BJ (cell line): Measurements from ENCODE around the gene GRIK1. TPM values are rescaled to one million over a fixed set of nuclear protein-coding genes. Genes with fewer than 3 reads are reported as not detected.

ENCODE experiments used
- CTCF ChIA-PET: fragments of 350-600 bp; formaldehyde crosslinking; extraction: SDS; loops from one replicate; lab custom pipeline; 2021; ENCODE audit warnings: antibody characterized with exemption, inconsistent platforms; lab: Yijun Ruan, JAX
- POLR2A ChIA-PET: fragments of 300-600 bp; sonication (Branson Sonifier 250); formaldehyde crosslinking; extraction: SDS; loops from one replicate; lab custom pipeline; 2021; ENCODE audit warnings: antibody characterized with exemption; lab: Charles Lee
- DNase-seq: peaks from one replicate; pipeline ENCODE4 v3.0.0-alpha.2; 2011; ENCODE audit warnings: low read depth
- H3K27me3 ChIP-seq: 2 replicates; pipeline ENCODE4 v1.6.0; 2011; ENCODE audit warnings: low read length; ENCODE audit not compliant: control insufficient read depth, insufficient read depth
- H3K36me3 ChIP-seq: 2 replicates; pipeline ENCODE4 v1.5.1; 2011; ENCODE audit warnings: low read length; ENCODE audit not compliant: control insufficient read depth, insufficient read depth
- H3K4me3 ChIP-seq: 2 replicates; pipeline ENCODE4 v1.5.1; 2011; ENCODE audit warnings: low read depth, mild to moderate bottlenecking, control low read depth, low read length
- polyA plus RNA-seq: library from polyadenylated mRNA; depleted of rRNA; stranded (reverse); fragments of >200 nt; gene quantifications from 2 replicates; pipeline ENCODE4 v1.2.3, GENCODE V29; 2011
- TF ChIP-seq, protein P1 (sequence below): IDR thresholded peaks from 2 replicates; pipeline ENCODE4 v1.5.1; 2011; ENCODE audit warnings: low read depth, mild to moderate bottlenecking, control low read depth, inconsistent platforms, low read length, moderate library complexity; ENCODE audit not compliant: insufficient read depth

Gene GRIK1
- polyA plus RNA-seq, 1 experiment = 0.04 TPM

DNA sequence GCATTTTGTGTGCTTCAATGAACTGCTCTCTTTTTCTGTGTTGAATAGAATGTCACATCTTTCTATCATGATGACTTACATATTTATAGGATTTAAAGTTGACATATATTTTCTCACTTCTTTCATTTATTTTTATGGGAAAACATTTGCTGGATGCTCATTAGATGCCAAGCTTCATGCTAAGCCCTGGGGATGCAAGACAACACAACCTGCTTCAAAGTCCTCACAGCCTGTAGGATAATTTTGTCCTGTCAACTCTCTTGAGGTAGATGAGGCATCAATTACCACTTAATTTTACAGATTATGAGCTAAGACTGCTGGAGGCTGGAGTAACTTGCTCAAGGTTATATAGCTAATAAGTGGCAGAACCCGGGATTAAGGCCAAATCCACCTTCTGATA, 264.3 kb downstream of the GRIK1 start:
- TF ChIP-seq, protein P1, sequence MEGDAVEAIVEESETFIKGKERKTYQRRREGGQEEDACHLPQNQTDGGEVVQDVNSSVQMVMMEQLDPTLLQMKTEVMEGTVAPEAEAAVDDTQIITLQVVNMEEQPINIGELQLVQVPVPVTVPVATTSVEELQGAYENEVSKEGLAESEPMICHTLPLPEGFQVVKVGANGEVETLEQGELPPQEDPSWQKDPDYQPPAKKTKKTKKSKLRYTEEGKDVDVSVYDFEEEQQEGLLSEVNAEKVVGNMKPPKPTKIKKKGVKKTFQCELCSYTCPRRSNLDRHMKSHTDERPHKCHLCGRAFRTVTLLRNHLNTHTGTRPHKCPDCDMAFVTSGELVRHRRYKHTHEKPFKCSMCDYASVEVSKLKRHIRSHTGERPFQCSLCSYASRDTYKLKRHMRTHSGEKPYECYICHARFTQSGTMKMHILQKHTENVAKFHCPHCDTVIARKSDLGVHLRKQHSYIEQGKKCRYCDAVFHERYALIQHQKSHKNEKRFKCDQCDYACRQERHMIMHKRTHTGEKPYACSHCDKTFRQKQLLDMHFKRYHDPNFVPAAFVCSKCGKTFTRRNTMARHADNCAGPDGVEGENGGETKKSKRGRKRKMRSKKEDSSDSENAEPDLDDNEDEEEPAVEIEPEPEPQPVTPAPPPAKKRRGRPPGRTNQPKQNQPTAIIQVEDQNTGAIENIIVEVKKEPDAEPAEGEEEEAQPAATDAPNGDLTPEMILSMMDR = no peak
- DNase-seq = no peak

DNA sequence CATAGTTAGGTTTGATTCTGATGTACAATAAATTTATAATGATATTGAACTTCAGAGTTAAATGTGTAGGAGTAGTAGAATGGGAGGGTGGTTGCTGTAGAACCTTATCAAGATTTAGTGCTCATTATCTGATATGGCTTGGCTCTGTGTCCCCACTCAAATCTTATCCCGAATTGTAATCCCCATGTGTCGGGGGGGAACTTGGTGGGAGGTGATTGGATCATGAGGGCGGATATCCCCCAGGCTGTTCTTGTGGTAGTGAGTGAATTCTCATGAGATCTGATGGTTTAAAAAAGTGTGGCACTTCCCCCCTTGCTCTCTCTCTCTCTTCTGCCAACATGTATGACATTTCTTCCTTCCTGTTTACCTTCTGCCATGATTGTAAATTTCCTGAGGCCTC, 265.5 kb downstream of the GRIK1 start:
- H3K4me3 ChIP-seq = no peak overlapping the region
- H3K36me3 ChIP-seq = no peaks in the 10 kb centered on the region
- H3K27me3 ChIP-seq = peaks cover 2% of the 10 kb centered on the region; the same call in 1 of the 2 replicates
- DNase-seq = no peak
- ChIA-PET CTCF (no interaction called here), POLR2A (no interaction called here)
- TF ChIP-seq, protein P1 = no peak

More for the DNA sequence above, 264.3 kb downstream of the GRIK1 start:
- CTCF ChIA-PET = no interaction called here
- Histone ChIP-seq H3K36me3 (no peaks in the 10 kb centered on the region), H3K27me3 (no peaks in the 10 kb centered on the region), H3K4me3 (no peak overlapping the region)
- POLR2A ChIA-PET = no interaction called here

DNA sequence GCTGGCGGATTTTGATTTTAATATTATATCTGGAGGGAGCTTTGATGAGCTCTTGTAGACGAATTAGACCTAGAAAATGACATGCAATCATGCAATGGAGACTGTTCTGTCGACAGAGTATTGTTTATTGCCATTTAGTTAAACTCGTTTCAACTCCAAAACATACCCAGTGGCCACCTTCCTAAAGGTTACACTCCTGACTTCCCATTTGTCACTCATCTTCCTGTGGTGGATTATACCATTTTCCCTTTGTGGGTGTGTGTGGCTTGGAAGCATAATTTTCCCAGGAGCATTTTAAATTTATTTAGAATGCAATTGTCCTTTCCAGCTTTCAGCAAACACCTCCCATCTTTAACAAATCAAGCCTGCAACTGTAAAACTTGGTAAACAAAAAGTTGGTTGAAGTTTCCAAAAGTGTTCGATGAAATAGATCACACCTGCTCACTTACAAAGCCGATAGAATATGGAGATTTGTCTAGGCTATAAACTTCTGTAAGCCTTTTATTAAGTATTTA, 266.6 kb downstream of the GRIK1 start:
- POLR2A ChIA-PET = no interaction called here
- H3K27me3 ChIP-seq = peaks cover 2% of the 10 kb centered on the region; the same call in 1 of the 2 replicates
- CTCF ChIA-PET = no interaction called here
- TF ChIP-seq, protein P1 = no peak
- DNase-seq = no peak
- no peak overlapping the region for H3K4me3 ChIP-seq
- H3K36me3 ChIP-seq = no peaks in the 10 kb centered on the region

DNA sequence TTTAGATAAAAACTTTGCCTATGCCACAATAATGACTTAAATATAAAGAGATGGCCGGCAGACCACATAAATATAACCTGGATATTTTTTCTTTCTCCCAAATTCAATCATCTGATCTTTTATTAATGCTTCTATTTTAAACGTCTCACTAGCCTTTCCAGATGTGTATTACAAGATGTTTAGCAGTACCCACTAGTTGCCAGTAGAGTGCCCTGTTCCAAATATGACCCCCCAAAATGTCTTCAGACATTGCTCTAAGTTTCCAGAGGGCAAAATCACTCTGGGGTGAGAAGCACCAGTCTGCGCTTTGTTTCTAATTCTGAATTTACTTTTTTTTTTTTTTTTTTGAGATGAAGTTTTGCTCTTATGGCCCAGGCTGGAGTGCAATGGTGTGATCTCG, 268.1 kb downstream of the GRIK1 start:
- Histone ChIP-seq H3K4me3 (no peak overlapping the region), H3K36me3 (no peaks in the 10 kb centered on the region), H3K27me3 (peaks cover 2% of the 10 kb centered on the region; the same call in 1 of the 2 replicates)
- DNase-seq = no peak
- TF ChIP-seq, protein P1 = no peak
- CTCF ChIA-PET = no interaction called here
- POLR2A ChIA-PET = no interaction called here

DNA sequence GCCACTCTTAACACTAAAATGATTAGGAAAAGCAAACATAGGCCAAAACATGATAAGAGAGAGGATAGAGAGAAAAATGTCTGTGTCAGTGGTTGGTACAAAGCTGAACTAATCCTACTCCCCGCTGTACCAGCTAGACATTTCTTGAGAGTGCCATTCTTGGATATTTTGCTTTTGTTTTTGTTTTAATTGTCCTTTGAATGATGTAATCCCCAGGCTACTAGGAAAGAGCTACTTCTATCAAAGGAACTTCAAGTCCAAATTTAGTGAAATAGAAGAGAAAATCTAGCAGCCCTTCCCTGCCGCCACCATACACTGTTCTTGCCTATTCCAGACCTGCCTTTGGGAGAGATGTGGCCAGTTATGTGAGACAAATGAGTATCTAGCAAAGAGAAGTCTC, 269.6 kb downstream of the GRIK1 start:
- CTCF ChIA-PET = interaction anchor here (0.9 kb wide), 1 partner anchor 56 kb away, joined by 3 read pairs; no protein-coding TSS in a partner anchor
- no peak for DNase-seq

More for the DNA sequence above, 269.6 kb downstream of the GRIK1 start:
- POLR2A ChIA-PET = no interaction called here
- Histone ChIP-seq H3K36me3 (no peaks in the 10 kb centered on the region), H3K4me3 (no peak overlapping the region), H3K27me3 (peaks cover 2% of the 10 kb centered on the region; the same call in 1 of the 2 replicates)
- TF ChIP-seq, protein P1 = no peak
